GM19351 (cell line): Measurements from ENCODE around the gene ZSCAN1.

ENCODE experiments used
- ATAC-seq: cut with Tn5 transposase; IDR thresholded peaks from one replicate; pipeline ENCODE4 v1.9.1; 2021; ENCODE audit warnings: mild to moderate bottlenecking, moderate library complexity; ENCODE audit not compliant: unreplicated experiment

Gene ZSCAN1

DNA sequence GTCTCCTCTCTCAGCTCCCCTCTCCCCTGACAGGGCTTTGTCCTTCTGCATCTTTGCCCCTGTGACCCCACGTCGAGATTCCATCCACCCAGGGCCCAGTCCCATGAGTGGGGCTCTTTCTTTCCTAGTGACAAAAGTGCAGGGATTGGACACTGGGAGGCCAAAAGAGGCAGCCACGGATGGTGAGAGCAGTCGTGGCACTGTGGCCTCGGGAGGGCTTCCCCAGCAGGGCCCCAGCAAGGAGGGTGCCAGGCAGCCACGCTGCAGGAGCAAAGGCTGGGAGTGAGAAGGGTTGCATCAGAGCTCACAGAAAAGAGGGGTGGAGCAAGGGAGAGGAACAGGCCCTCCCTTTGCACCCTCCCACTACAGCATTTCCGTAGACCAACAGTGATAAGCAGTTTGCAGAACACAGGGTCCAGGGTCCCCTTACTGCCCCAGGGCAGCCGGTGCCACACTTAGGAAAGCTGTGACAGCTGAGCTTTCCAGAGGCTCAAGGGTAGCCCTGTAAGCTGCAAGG, 4.9 kb downstream of the ZSCAN1 start:
- ATAC-seq = no peak

DNA sequence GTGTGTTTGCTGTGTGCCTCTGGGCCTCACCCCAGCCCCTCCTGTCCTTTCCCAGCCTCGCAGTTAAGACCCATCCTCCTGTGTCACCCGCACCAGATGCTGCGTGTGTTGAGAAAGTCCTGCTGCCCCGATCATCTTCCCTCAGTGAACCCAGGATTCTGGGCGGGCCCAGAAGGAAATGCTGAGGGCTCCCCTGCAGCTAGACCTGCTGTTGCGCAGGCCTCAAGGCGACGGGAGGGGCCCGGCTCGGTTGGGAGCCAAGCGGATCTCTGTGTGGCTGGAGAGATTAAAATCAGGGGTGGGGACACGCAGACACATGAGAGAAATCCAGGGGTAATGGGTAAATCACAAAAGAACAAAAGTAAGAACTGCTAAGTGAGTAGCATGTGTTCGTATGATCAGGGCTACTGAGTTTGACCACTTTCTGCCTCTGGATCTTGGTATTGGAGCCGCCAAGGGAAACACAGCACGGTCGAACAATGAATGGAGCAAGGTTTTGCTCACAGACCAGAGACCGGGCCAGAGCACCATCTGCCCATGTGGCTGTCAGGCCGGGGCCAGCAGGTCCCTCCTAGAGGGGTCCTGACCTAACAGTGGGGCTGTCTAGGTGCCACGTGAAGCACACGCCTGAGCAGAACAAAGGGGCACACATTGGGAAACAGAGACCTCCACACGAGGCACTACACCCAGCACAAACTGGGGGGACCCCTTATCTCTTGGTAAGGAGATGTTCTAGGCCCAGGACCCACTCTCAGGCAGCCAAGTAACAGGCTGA, 7.1 kb downstream of the ZSCAN1 start:
- no peak for ATAC-seq

DNA sequence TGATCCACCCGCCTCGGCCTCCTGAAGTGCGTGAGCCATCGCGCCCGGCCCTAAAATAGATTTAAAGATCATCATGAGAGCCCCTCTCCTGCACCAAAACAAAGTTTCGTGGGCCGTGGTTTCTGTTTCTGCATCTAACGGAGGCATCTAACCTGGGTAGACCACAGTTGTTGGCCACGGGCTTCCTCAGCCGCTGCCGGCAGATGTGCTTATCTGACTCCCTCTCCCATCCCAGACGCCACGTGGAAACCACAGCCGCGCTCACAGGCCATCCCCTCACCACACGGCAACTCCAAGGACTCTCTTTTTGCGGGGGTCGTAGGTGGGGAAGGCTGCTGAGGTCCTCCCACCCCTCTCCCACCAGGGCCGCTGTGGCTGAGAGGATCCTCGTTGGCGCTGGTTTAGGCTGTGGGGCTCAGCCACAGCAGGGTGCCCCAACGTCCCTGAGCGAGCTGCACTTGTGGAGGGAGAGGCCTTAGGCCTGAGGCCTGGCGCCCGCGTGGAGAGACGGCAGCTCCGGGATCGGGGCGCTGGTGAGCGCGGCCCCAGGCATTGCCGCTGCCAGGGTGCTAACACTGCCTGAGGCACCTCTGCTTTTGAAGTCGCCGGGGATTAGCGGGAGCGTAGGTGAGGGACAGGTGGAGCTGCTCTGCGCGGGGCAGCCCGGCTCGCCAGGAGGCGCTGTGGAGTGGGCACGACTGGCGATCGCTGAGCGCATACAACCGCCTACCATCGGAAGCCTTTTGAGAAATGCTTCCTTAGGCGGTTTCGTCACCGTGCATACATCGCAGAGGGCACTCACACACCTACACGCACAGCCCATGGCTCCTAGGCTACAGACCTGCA, 8.9 kb downstream of the ZSCAN1 start:
- ATAC-seq = no peak

DNA sequence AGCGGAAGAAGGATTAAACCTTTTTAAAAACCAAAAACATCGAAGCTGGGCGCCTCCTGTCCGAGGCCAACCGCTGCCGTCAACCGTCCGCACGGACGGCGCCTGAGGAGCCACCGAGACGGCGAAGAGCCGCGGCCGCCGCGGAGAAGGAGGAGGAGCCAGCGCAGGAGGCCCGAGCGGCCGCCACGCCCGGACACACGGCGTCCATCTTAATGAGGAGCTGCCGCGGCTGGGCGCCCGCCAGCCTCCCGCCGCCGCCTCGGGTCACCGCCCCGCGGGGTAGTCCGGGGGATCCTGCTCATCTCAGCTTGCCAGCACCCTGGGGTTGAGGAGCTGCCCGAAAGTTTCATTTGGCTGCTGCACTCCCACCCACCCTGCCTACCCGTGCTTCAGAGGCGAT, 10.6 kb downstream of the ZSCAN1 start:
- ATAC-seq = no peak

DNA sequence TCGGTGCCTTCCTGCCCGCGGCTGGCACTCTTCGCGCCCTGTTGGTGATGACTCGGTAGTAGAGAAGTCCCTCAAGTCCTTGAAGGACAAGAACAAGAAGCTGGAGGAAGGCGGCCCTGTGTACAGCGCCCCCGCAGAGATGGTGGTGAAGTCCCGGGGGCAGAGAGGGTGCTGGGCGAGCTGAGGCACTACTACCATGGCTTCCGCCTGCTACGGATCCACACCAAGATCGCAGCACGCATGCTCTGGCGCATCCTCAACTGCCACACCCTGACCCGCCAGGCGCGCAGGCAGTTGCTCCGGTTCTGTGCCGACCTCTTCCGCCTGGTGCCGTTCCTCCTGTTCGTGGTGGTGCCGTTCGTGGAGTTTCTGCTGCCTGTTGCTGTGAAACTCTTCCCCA, 11.1 kb downstream of the ZSCAN1 start:
- no peak for ATAC-seq

DNA sequence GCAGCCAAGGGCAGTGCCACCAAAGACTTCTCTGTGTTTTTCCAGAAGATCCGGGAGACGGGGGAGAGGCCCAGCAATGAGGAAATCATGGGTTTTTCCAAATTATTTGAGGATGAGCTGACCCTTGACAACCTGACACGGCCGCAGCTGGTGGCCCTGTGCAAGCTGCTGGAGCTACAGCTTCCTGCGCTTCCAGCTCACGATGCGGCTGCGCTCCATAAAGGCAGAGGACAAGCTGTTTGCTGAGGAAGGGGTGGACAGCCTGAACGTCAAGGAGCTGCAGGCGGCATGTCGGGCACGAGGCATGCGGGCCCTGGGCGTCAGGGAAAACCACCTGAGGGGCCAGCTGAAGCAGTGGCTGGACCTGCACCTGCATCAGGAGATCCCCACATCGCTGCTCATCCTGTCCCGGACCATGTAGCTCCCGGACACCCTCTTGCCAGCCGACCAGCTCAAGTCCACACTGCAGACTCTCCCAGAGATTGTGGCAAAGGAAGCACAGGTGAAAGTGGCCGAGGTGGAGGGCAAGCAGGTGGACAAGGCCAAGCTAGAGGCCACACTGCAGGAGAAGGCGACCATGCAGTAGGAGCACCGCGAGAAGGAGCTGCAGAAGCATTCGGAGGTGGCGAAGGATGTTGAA, 11.7 kb downstream of the ZSCAN1 start:
- ATAC-seq = no peak

DNA sequence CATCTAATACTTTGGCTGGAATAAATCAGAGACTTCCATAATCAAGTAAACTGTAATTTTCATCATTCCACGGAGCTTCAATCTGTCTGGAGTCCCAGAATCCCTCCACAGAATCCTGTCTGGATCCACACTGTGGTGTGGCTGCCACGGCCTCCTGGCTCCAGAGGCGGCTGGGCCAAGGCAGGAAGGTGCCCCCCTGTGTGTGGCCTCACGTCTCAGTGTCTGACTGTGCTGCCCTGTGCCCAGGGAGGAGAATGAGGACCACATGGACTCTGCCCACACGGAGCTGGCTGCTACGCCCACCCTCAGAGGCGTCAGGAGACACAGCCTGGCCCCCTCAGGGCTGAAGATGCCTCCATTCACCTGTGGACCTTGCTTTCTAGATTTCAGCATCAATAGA, 13.0 kb downstream of the ZSCAN1 start:
- ATAC-seq = no peak

DNA sequence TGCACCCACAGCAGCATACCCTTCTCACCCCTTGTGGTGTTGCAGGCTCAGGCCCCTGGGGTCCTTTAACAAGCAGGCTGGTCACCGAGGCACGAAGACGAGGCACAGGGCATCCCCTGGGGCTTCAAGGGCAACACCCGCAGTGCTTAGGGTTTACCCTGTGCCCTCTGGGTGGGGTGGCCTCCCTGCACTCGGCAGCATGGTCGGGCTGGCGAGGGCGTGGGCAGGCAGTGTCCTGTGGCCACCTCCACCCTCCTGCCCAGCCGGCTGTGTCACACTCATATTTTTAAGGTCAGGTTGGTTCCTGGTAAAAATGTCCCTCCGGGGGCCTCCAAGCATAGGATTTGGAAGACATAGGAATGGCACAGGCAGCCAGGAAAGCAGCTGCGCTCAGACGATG, 13.8 kb downstream of the ZSCAN1 start:
- ATAC-seq = no peak

DNA sequence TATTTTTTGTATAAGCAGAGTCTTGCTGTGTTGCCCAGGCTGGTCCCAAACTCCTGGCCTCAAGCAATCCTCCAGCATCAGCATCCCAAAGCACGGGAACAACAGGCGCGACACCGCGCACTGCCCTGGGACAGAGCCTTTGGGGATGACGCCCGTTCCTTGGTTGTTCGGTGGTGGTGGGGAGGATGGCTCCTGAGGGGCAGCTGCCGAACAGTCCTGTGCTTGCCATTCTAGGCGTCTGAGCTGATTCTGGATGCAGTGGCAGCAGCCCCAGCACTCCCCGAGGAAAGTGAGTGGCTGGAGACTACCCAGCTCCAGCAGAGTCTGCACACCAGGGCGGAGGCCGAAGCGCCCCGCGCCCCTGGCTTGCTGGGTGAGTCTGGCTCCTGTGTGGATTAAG, 18.4 kb downstream of the ZSCAN1 start:
- ATAC-seq = no peak

DNA sequence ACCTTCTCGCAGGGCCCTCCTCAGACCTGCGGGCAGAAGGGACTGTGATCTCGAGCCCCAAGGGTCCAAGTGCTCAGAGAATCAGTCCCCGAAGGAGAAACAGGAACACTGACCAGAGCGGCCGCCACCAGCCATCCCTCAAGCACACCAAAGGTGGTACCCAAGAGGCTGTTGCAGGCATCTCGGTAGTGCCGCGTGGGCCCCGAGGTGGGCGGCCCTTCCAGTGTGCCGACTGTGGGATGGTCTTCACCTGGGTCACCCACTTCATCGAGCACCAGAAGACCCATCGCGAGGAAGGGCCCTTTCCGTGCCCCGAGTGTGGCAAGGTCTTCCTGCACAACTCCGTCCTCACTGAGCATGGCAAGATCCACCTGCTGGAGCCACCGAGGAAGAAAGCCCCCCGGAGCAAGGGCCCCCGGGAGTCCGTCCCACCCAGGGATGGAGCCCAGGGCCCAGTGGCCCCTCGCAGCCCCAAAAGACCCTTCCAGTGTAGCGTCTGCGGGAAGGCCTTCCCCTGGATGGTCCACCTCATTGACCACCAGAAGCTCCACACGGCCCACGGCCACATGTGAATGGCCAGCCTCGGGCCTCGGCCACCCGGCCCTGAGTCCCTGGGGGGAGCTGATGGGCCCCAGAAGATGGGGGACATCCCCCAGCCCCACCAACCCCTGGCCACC, 19.8 kb downstream of the ZSCAN1 start:
- no peak for ATAC-seq

DNA sequence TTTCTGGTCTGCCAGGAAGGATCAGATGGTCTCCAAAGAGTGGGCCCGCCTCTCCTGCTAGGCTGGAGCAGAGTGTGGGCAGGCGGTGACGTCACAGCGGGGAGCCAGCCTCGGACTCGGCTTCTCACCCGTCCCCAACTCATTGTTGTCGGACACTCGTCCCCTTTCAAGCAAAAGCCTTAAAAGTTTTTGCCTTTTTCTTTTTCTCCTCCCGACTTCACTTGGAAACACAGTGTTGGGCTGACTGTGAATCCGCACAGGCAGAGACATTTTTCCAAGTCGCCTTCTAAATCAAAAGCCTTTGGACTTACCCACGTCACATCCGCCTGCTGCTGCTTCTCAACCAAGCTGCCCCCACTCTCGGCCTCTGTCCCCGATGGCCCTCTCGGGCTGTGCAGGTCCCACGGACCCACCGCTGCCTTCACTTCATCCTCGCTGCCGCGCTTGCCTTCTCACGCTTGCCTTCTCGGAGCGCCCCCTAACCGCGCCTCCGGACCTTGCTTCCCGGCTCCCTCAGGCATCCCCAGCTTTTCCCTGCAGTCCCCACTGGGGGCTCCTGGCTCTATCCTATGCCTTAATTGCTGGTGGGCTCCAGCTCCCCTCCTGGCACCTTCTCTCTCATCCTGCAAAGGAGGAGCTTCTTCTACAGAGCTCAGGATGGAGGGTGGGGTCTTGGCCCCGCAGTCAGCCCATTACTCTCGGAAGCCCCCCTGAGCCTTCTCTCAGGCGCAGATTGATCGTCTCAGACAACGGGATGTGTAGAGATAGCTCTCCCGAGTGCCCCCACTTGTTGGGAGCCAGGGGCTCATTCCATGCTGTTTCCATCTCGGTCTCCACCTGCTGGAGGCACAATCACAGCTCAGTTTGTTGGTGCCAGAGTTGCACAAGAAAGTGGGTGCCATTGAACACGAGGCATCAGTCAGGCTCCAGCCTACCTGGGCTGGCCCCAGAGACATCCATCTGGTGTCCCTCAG, 21.4 kb downstream of the ZSCAN1 start:
- ATAC-seq = no peak

DNA sequence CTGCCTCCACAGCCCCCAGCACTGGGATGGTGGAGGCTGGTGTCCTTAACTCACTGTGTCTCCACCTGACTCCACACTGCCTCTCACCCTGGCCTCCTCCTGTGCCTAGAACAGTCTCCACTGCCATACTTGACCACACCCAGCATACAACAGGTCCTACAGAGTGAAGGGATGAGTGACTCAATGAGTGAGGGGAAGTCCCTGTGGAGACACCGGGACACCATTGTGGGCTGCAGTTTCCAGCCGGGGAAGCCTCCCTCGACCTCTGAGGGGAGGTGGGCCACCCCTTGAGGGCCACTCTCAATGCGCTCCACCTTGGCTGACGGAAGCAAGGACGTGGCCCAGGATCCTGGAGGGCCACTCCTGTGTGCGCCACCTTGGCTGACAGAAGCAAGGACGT, 22.4 kb downstream of the ZSCAN1 start:
- no peak for ATAC-seq

DNA sequence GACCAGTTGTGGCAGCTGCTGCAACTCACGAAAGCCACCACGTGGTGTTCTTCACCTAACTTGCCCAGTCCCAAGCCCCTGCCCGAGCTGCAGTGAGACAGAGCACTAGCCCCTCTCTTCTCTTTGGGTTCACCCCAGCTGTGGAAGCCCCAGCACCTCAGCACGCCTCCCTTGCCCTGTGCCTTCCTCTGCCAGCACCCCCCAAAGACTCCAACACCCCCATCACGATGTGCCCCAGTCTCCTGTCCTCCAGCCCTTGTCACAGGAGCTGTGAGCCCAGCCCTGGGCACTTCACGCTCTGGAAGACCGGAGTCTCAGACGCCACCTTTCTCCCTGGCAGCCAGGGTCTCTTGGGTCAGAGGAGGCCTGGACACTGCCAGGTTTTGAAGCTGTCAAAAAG, 23.0 kb downstream of the ZSCAN1 start:
- no peak for ATAC-seq

DNA sequence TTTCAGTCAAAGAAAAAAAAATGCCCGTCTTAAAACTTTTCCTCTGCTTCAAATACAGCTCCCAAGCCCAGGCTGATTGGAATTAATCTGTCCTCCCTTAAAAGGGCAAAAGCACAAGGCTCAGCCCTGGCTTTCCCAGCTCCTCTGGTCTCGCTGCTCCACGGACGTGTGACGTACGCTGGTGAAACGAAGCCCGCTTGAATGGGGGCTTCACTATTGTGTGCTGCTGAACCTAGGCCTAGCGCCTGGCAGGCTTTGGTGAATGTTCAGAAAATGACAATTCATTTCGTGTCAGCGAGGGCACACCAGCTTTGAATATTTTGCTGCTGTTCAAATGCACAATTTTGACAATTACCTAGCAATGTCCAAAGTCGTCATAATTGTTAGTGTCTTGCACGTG, 24.6 kb downstream of the ZSCAN1 start:
- ATAC-seq = no peak

DNA sequence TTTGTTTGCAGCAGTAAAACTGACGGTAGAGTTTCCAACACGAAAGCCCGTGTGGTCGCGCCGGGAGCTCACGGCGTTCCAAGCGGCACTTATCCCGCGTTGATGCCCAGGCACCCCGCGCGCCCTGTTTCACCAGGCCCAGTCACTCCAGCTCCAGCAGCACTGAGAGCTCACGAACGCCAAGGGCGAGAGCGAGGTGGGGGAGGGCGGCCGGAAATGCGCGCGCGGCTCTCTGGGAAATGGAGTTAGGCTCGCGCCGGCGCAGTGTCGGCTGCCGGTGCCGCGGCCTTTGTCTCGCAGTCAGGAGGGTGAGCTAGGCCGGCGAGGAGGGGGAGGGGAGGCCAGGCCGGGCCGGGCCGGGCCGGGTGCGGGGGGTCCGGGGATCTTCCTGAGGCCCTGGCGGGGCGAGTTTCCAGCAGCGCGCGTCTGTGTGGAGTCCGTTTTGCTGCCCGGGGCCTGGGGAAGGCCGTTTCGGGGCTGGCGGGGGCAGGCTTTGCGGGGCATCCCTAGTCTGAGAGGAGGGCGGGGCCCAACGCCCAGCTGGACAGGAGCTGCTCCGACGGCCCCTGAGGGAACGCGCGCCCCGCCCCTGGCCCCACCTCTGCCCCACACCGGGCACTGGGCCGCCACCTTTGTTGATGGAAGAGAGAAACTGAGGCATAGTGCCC, 25.3 kb downstream of the ZSCAN1 start, which contains the start of gene ZNF135:
Gene ZNF135, plus strand, starts transcription at position 280 of the 668 bp plus-strand sequence. CDS start 721 bp downstream, outside the sequence.
- ATAC-seq = no peak

DNA sequence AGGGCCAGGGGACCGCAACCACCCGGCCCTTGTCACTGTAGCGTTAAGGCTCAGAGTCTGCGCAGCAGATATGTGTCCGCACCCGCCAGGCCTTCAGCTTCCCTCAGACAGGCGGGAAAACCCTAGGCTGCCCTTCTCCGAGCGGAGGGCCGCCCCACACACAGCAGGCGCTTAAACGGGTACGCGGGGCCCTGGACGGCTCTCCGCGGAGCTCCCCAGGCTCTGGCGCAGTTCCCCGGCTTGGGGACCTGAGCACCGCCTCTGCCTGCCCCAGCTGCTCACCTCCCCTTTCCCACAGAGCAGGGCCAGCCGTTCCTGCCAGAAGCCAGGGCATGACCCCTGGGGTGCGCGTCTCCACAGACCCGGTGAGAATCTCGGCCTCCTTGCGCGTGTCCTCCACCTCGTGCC, 25.9 kb downstream of the ZSCAN1 start:
- ATAC-seq = no peak

DNA sequence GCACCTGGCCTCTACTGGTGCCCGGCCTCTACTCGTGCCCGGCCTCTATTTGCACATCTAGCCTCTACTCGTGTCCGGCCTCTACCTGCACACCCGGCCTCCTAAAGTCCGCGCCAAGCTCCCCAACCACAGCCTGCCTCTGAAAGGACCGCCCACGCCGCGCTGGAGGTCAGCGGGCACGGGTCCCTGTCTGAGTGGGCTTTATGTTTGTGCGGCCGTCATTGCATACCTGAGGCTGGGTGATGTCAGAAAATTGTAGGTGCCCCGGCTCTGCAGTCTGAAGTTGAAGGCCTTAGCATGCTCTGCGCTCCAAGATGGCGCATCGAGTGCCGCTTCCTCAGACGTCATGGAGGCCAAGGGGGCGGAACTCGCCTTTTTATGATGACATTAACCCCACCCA, 26.4 kb downstream of the ZSCAN1 start:
- no peak for ATAC-seq

DNA sequence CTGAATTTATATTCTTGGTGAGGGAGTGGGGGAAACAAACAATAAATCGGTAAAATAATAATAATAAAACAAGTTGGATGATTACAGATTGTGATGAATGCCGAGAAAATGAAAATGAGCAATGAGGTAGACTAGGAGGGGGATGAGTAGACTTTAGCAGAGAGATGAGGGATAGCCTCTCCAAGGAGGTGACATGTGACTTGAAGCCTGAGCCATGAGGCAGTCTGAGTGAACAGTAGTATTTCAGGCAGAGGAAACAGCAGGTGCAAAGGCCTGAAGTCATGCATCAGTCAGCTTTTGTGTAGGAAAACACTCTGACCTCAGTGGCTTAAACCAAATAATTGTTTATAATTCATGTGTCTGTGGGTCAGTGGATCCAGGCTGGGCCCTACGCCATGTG, 29.9 kb downstream of the ZSCAN1 start:
- no peak for ATAC-seq

DNA sequence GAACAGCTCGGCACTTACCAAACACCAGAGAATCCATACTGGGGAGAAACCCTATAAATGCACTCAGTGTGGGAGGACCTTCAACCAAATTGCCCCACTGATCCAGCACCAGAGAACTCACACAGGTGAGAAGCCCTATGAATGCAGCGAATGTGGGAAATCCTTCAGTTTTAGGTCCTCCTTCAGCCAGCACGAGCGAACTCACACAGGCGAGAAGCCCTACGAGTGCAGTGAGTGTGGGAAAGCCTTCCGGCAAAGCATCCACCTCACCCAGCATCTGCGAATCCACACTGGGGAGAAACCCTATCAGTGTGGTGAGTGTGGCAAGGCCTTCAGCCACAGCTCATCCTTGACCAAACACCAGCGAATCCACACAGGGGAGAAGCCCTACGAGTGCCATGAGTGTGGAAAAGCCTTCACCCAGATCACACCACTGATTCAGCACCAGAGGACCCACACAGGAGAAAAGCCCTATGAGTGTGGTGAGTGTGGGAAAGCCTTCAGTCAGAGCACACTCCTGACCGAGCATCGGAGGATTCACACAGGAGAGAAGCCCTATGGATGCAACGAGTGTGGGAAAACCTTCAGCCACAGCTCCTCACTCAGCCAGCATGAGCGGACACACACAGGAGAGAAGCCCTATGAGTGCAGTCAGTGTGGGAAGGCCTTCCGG, 33.6 kb downstream of the ZSCAN1 start:
- ATAC-seq = no peak
